Neural progenitor cell (in vitro differentiated cells): Measurements from ENCODE around the gene USP54. TPM values are rescaled to one million over a fixed set of nuclear protein-coding genes. Genes with fewer than 3 reads are reported as not detected.
A peak's percentile ranks its signal among the peaks of the same experiment; 100 is the strongest.

Experiments
- DNase-seq: peaks from one replicate; pipeline ENCODE4 v3.0.0-alpha.2; 2016; ENCODE audit warnings: low spot score
- H2AFZ ChIP-seq: fragments of 200-600 bp; sonication (generic); replicated peaks from 2 replicates; pipeline ENCODE4 v1.6.1; 2016; ENCODE audit warnings: antibody characterized with exemption
- H3F3A ChIP-seq: fragments of 200-600 bp; sonication (generic); 2 replicates; pipeline ENCODE4 v1.6.1; 2016; ENCODE audit warnings: antibody characterized with exemption, low read depth
- H3K27ac ChIP-seq: fragments of 200-600 bp; sonication (generic); 2 replicates; pipeline ENCODE4 v1.5.1; 2016; ENCODE audit warnings: mild to moderate bottlenecking
- H3K27me3 ChIP-seq: fragments of 200-600 bp; sonication (generic); 2 replicates; pipeline ENCODE4 v1.6.1; 2016; ENCODE audit warnings: mild to moderate bottlenecking, moderate library complexity
- H3K36me3 ChIP-seq: fragments of 200-600 bp; sonication (generic); 2 replicates; pipeline ENCODE4 v1.5.1; 2016
- H3K4me1 ChIP-seq: fragments of 200-600 bp; sonication (generic); 2 replicates; pipeline ENCODE4 v1.6.1; 2016; ENCODE audit warnings: mixed run types
- H3K4me2 ChIP-seq: fragments of 200-600 bp; sonication (generic); 2 replicates; pipeline ENCODE4 v1.6.1; 2016
- H3K4me3 ChIP-seq: fragments of 200-600 bp; sonication (generic); 2 replicates; pipeline ENCODE4 v1.5.1; 2016
- H3K79me2 ChIP-seq: fragments of 200-600 bp; sonication (generic); 2 replicates; pipeline ENCODE4 v1.6.1; 2016; ENCODE audit warnings: low read depth
- H3K9ac ChIP-seq: fragments of 200-600 bp; sonication (generic); 2 replicates; pipeline ENCODE4 v1.6.1; 2016
- H3K9me3 ChIP-seq: fragments of 200-600 bp; sonication (generic); 2 replicates; pipeline ENCODE4 v1.5.1; 2016; ENCODE audit warnings: low read depth
- H4K20me1 ChIP-seq: fragments of 200-600 bp; sonication (generic); 2 replicates; pipeline ENCODE4 v1.6.1; 2016; ENCODE audit warnings: low read depth
- H3K27ac Mint-ChIP-seq: 3 replicates; pipeline ENCODE4 v1.8.0; 2021; ENCODE audit warnings: mixed read lengths
- H3K27me3 Mint-ChIP-seq: 2 replicates; pipeline ENCODE4 v1.8.0; 2022; ENCODE audit warnings: low read depth, mild to moderate bottlenecking, inconsistent platforms, moderate library complexity, mixed read lengths; ENCODE audit not compliant: insufficient read depth
- H3K36me3 Mint-ChIP-seq: 3 replicates; pipeline ENCODE4 v1.8.0; 2021; ENCODE audit warnings: mixed read lengths
- H3K4me1 Mint-ChIP-seq: 3 replicates; pipeline ENCODE4 v1.8.0; 2021; ENCODE audit warnings: mixed read lengths
- H3K4me3 Mint-ChIP-seq: 3 replicates; pipeline ENCODE4 v1.8.0; 2021; ENCODE audit warnings: mild to moderate bottlenecking, moderate library complexity, mixed read lengths
- H3K9me3 Mint-ChIP-seq: 3 replicates; pipeline ENCODE4 v1.8.0; 2020; ENCODE audit warnings: mixed read lengths
- CTCF ChIP-seq: fragments of 200-600 bp; sonication (generic); IDR thresholded peaks from 2 replicates; pipeline ENCODE4 v1.5.1; 2017; ENCODE audit warnings: antibody characterized with exemption, mild to moderate bottlenecking
- EZH2 ChIP-seq: fragments of 200-600 bp; sonication (generic); IDR thresholded peaks from 2 replicates; pipeline ENCODE4 v1.6.1; 2017; ENCODE audit warnings: antibody characterized with exemption, mild to moderate bottlenecking, moderate library complexity
- EZH2phosphoT487 ChIP-seq: fragments of 200-600 bp; sonication (generic); IDR thresholded peaks from 2 replicates; pipeline ENCODE4 v1.6.1; 2017; ENCODE audit warnings: antibody characterized with exemption
- total RNA-seq: library from RNA; depleted of rRNA; stranded (reverse); fragments of >200 nt; gene quantifications from 2 replicates; pipeline ENCODE4 v1.2.3, GENCODE V29; 2015; ENCODE audit warnings: low replicate concordance

The USP54 gene
- total RNA-seq, 1 donor from 2014 or later, result 97.2 TPM

- no peaks in the 10 kb centered on the region for H3K27me3 ChIP-seq
- Mint-ChIP-seq H3K4me3 (no peak overlapping the region), H3K9me3 (no peaks in the 10 kb centered on the region), H3K27ac (no peak overlapping the region), H3K4me1 (no peaks in the 10 kb centered on the region), H3K27me3 (peaks cover 3% of the 10 kb centered on the region), H3K36me3 (peaks cover 14% of the 10 kb centered on the region)
- H3F3A ChIP-seq, result no peaks in the 10 kb centered on the region
- no peak overlapping the region for H3K27ac ChIP-seq
- no peaks in the 10 kb centered on the region for H3K4me1 ChIP-seq
- H3K4me3 ChIP-seq, result no peak overlapping the region
- H3K79me2 ChIP-seq, result no peaks in the 10 kb centered on the region
- no peak overlapping the region for H3K4me2 ChIP-seq
- TF ChIP-seq CTCF (no peak), EZH2phosphoT487 (no peak), EZH2 (no peak)
- peaks cover 28% of the 10 kb centered on the region for H3K36me3 ChIP-seq
- no peak overlapping the region for H3K9ac ChIP-seq
- no peak for DNase-seq
- H2AFZ ChIP-seq, result no peak overlapping the region
- no peaks in the 10 kb centered on the region for H3K9me3 ChIP-seq
- H4K20me1 ChIP-seq, result no peaks in the 10 kb centered on the region
Measured at GRCh38 chr10:73465978-73466726, 125.0 kb downstream of the USP54 start.

GRCh38 chr10:73460897-73461296, 130.2 kb downstream of the USP54 start:
- Histone ChIP-seq H3K4me2 (no peak overlapping the region), H3K27ac (peak overlapping the region; percentile 29), H3K36me3 (no peaks in the 10 kb centered on the region), H3K27me3 (no peaks in the 10 kb centered on the region), H3K9ac (no peak overlapping the region), H3K4me3 (no peak overlapping the region), H2AFZ (no peak overlapping the region), H3F3A (no peaks in the 10 kb centered on the region), H3K79me2 (no peaks in the 10 kb centered on the region), H3K9me3 (no peaks in the 10 kb centered on the region), H4K20me1 (no peaks in the 10 kb centered on the region), H3K4me1 (no peaks in the 10 kb centered on the region)
- no peak overlapping the region for H3K4me3 Mint-ChIP-seq
- DNase-seq, result no peak
- no peaks in the 10 kb centered on the region for H3K4me1 Mint-ChIP-seq
- TF ChIP-seq CTCF, result no peak
- TF ChIP-seq EZH2, result no peak
- TF ChIP-seq EZH2phosphoT487, result no peak
- H3K27ac Mint-ChIP-seq, result no peak overlapping the region
- H3K36me3 Mint-ChIP-seq, result peaks cover 14% of the 10 kb centered on the region
- H3K9me3 Mint-ChIP-seq, result no peaks in the 10 kb centered on the region
- H3K27me3 Mint-ChIP-seq, result peaks cover 3% of the 10 kb centered on the region

- H3K36me3 Mint-ChIP-seq, result peaks cover 17% of the 10 kb centered on the region
- H3K4me3 ChIP-seq, result no peak overlapping the region
- H3K27ac ChIP-seq, result no peak overlapping the region
- no peaks in the 10 kb centered on the region for H3K9me3 ChIP-seq
- no peaks in the 10 kb centered on the region for H3K79me2 ChIP-seq
- no peak overlapping the region for H3K9ac ChIP-seq
- H3K4me3 Mint-ChIP-seq, result no peak overlapping the region
- no peaks in the 10 kb centered on the region for H3K9me3 Mint-ChIP-seq
- H3K27ac Mint-ChIP-seq, result no peak overlapping the region
- no peaks in the 10 kb centered on the region for H3K4me1 Mint-ChIP-seq
- no peak overlapping the region for H3K4me2 ChIP-seq
- H3K4me1 ChIP-seq, result no peaks in the 10 kb centered on the region
- peaks cover 3% of the 10 kb centered on the region for H3K27me3 Mint-ChIP-seq
- no peaks in the 10 kb centered on the region for H3K36me3 ChIP-seq
- DNase-seq, result no peak
- no peak for TF ChIP-seq EZH2
- no peak for TF ChIP-seq EZH2phosphoT487
- TF ChIP-seq CTCF, result no peak
- no peaks in the 10 kb centered on the region for H3F3A ChIP-seq
- no peak overlapping the region for H2AFZ ChIP-seq
- H3K27me3 ChIP-seq, result no peaks in the 10 kb centered on the region
- H4K20me1 ChIP-seq, result no peaks in the 10 kb centered on the region
Measured at GRCh38 chr10:73459683-73460314, 131.3 kb downstream of the USP54 start.
